Fibroblast of lung (primary cell): ENCODE data around the gene KIF1B. TPM values are rescaled to one million over a fixed set of nuclear protein-coding genes. Genes with fewer than 3 reads are reported as not detected.

Experiments
- DNase-seq, 2 donors: peaks; one replicate each; pipeline versions ENCODE4 v3.0.0 to v3.0.0-alpha.2; 2010; ENCODE audit warnings: low read depth in 2 of 2
- H2AFZ ChIP-seq: 2 replicates; pipeline ENCODE4 v1.5.1; 2012; ENCODE audit warnings: low read length, control low read depth, inconsistent platforms
- H3K27ac ChIP-seq: 2 replicates; pipeline ENCODE4 v1.5.1; 2011; ENCODE audit warnings: low read length, control low read depth; ENCODE audit not compliant: insufficient read depth
- H3K27me3 ChIP-seq: 2 replicates; pipeline ENCODE4 v1.5.1; 2011; ENCODE audit warnings: mild to moderate bottlenecking, low read length; ENCODE audit not compliant: control insufficient read depth, insufficient read depth
- H3K36me3 ChIP-seq: 2 replicates; pipeline ENCODE4 v1.5.1; 2011; ENCODE audit warnings: low read length; ENCODE audit not compliant: control insufficient read depth, insufficient read depth
- H3K4me1 ChIP-seq: 2 replicates; pipeline ENCODE4 v1.5.1; 2011; ENCODE audit warnings: low read length; ENCODE audit not compliant: control insufficient read depth, insufficient read depth; ENCODE audit errors: extremely low read depth
- H3K4me2 ChIP-seq: 2 replicates; pipeline ENCODE4 v1.5.1; 2011; ENCODE audit warnings: low read length, control low read depth; ENCODE audit not compliant: insufficient read depth; ENCODE audit errors: extremely low read depth
- H3K4me3 ChIP-seq, 4 experiments: fragments of 200-600 bp in 1 of 4; sonication (generic) in 1 of 4; replicated peaks in 1 of 4; 2 replicates each; pipeline ENCODE4 v1.5.1; 2011 to 2016; ENCODE audit warnings: low read length in 4 of 4, low read depth in 3 of 4, mild to moderate bottlenecking in 3 of 4, control low read depth in 2 of 4, inconsistent platforms in 1 of 4, mixed read lengths in 1 of 4; ENCODE audit not compliant: insufficient read depth in 1 of 4; ENCODE audit errors: control extremely low read depth in 1 of 4
- H3K79me2 ChIP-seq: 2 replicates; pipeline ENCODE4 v1.5.1; 2012; ENCODE audit warnings: mild to moderate bottlenecking, low read length, inconsistent platforms; ENCODE audit not compliant: control insufficient read depth, insufficient read depth
- H3K9ac ChIP-seq: 2 replicates; pipeline ENCODE4 v1.5.1; 2011; ENCODE audit warnings: mild to moderate bottlenecking, low read length, control low read depth; ENCODE audit not compliant: insufficient read depth
- H3K9me3 ChIP-seq: 2 replicates; pipeline ENCODE4 v1.5.1; 2012; ENCODE audit warnings: low read depth, low read length; ENCODE audit not compliant: control insufficient read depth, insufficient read depth
- H4K20me1 ChIP-seq: 2 replicates; pipeline ENCODE4 v1.5.1; 2011; ENCODE audit warnings: low read length; ENCODE audit not compliant: control insufficient read depth, insufficient read depth; ENCODE audit errors: extremely low read depth
- CTCF ChIP-seq, 2 donors: IDR thresholded peaks in 1 of 2; conservative IDR thresholded peaks in 1 of 2; 1 replicate in 1 of 2; 2 replicates in 1 of 2; pipeline ENCODE4 v1.5.1; 2011 to 2012; ENCODE audit warnings: low read length in 2 of 2, control low read depth in 1 of 2, inconsistent platforms in 1 of 2, low read depth in 1 of 2, mild to moderate bottlenecking in 1 of 2
- EZH2 ChIP-seq: IDR thresholded peaks from 2 replicates; pipeline ENCODE4 v1.5.1; 2012; ENCODE audit warnings: low read length, control low read depth, mild to moderate bottlenecking; ENCODE audit errors: missing control alignments
- polyA plus RNA-seq, 2 donors: library from polyadenylated mRNA; depleted of rRNA in 1 of 2; stranded (reverse) in 1 of 2; unstranded in 1 of 2; fragments of >200 nt; gene quantifications; 2 replicates each; pipeline ENCODE4 v1.2.1, GENCODE V29; 2011 to 2012; ENCODE audit warnings: missing spikeins in 1 of 2
- total RNA-seq: library from RNA; depleted of rRNA; stranded (reverse); fragments of >200 nt; gene quantifications from 2 replicates; pipeline ENCODE4 v1.2.1, GENCODE V29; 2014

KIF1B gene
- total and polyA plus RNA-seq, 2 donors (not counting 1 experiment from before 2014, with no cell fraction given): 23.6 to 34.3 TPM

DNA sequence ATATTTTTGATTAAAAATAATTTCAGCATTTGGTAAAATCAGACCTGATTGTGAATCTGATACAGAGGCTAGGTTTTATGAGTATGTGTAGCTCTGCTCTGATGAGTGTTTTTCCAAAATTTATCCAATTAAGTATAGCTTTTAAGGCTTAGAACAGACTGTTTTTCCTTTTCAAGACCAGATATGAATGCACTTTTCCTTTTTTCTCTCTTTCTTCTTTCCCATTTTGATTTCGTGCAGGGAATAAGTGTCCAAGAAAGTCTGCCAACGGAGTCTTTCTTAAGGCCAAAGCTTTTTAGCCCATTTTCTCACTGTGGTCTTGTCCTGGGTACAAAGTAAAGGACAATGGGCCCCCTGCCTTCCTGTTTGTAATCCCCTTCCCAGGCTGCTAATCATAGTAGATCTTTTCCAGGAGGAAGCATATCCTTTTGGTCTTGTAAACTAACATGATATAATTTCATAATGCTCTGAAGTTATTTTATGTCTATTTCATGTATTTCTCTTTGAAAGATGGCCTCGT lies 2.9 kb downstream of the KIF1B start:
- no peak overlapping the region for H3K4me3 ChIP-seq

DNA sequence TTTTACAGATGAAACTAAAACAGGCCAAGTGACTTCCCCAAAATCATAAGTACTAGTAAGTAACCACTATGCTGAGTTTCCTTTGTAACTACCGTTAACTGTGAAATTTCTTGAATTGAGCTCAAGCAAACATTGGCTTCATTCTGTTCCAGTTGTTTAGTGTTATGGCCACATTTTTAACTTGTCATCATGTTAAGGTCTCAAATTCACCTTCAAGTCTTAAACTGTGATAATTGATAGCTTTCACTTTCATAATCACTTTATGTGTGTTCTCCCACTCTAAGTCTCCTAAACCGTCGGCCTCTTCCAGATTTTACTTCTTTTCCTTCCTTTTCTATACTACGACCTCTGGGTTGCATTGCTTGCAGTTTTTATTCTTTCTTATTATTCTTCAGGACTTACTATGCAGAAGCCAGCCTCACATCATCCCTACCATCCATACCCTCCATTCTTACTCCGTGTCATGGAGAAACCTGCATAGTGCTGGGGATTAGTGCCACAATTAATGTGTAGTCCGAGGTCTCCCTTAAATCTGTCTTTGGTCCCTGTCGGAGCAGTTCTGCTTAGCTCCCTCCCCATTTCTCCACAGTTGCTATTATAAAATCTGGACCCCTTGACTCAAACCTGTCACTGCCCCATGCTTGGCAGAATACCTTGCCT lies 5.8 kb downstream of the KIF1B start:
- Histone ChIP-seq H3K27ac (no peak overlapping the region), H3K9me3 (no peaks in the 10 kb centered on the region), H3K4me1 (peaks cover 2% of the 10 kb centered on the region), H3K4me2 (peak overlapping the region; percentile 30), H4K20me1 (peaks cover 4% of the 10 kb centered on the region), H3K27me3 (no peaks in the 10 kb centered on the region), H2AFZ (no peak overlapping the region), H3K36me3 (no peaks in the 10 kb centered on the region), H3K79me2 (peaks cover 79% of the 10 kb centered on the region), H3K4me3 (peak overlapping the region in 1 of 4 experiments; percentile 6), H3K9ac (no peak overlapping the region)
- TF ChIP-seq CTCF (conservative IDR thresholded peaks at IDR 0.05 in 1 of 2, IDR thresholded peaks at IDR 0.05 in 1 of 2; ENCODE audit: low read depth in 1 of 2, low read length in 2 of 2) (no peak), EZH2 (no peak)
- DNase-seq: no peak

More for the DNA sequence above, 2.9 kb downstream of the KIF1B start:
- peak overlapping the region; percentile 21 for H3K4me2 ChIP-seq
- no peaks in the 10 kb centered on the region for H3K27me3 ChIP-seq
- no peak overlapping the region for H2AFZ ChIP-seq
- peaks cover 4% of the 10 kb centered on the region for H4K20me1 ChIP-seq
- no peak overlapping the region for H3K27ac ChIP-seq
- peaks cover 62% of the 10 kb centered on the region for H3K79me2 ChIP-seq
- DNase-seq: no peak
- TF ChIP-seq CTCF (conservative IDR thresholded peaks at IDR 0.05 in 1 of 2, IDR thresholded peaks at IDR 0.05 in 1 of 2; ENCODE audit: low read depth in 1 of 2, low read length in 2 of 2) (no peak), EZH2 (no peak)
- H3K36me3 ChIP-seq: no peaks in the 10 kb centered on the region
- H3K4me1 ChIP-seq: peaks cover 2% of the 10 kb centered on the region
- no peak overlapping the region for H3K9ac ChIP-seq
- no peaks in the 10 kb centered on the region for H3K9me3 ChIP-seq

- Histone ChIP-seq H2AFZ (no peak overlapping the region), H3K4me1 (peaks cover 2% of the 10 kb centered on the region), H3K9me3 (no peaks in the 10 kb centered on the region), H3K27ac (peak overlapping the region; percentile 5), H3K79me2 (peaks cover 80% of the 10 kb centered on the region), H3K27me3 (no peaks in the 10 kb centered on the region), H3K36me3 (no peaks in the 10 kb centered on the region), H3K4me3 (peak overlapping the region in 1 of 4 experiments; percentile 5), H3K4me2 (peak overlapping the region; percentile 61), H4K20me1 (peaks cover 2% of the 10 kb centered on the region), H3K9ac (no peak overlapping the region)
- DNase-seq: peak; percentile 54 to 55
- TF ChIP-seq CTCF (conservative IDR thresholded peaks at IDR 0.05 in 1 of 2, IDR thresholded peaks at IDR 0.05 in 1 of 2; ENCODE audit: low read depth in 1 of 2, low read length in 2 of 2) (no peak), EZH2 (no peak)
Observed at GRCh38 chr1:10217748-10218441, 7.5 kb downstream of the KIF1B start.
